Liver (tissue), 9 donors: ENCODE results near the gene KPNA2. TPM values are rescaled to one million over a fixed set of nuclear protein-coding genes. Genes with fewer than 3 reads are reported as not detected.
"Not testable (repeated sequence)": the region's sequence is repeated elsewhere in the genome, so short reads cannot be mapped to it uniquely, and the experiment has no call there.

Experiments
- DNase-seq: peaks from one replicate; pipeline ENCODE4 v3.0.0-alpha.2; 2017; ENCODE audit warnings: low spot score
- H3K27ac ChIP-seq, 2 donors: one replicate each; pipeline ENCODE4 v1.7.0; 2013; ENCODE audit warnings: inconsistent platforms in 2 of 2, low read length in 2 of 2, control low read depth in 1 of 2, low read depth in 1 of 2, mild to moderate bottlenecking in 1 of 2
- H3K27me3 ChIP-seq, 4 donors: one replicate each; pipeline versions ENCODE4 v1.6.1 to v1.7.0; 2013; ENCODE audit warnings: low read length in 3 of 4, inconsistent platforms in 1 of 4, mild to moderate bottlenecking in 1 of 4, moderate library complexity in 1 of 4; ENCODE audit not compliant: control insufficient read depth in 4 of 4, insufficient read depth in 4 of 4
- H3K36me3 ChIP-seq, 4 donors: one replicate each; pipeline versions ENCODE4 v1.6.1 to v1.7.0; 2013; ENCODE audit warnings: low read length in 3 of 4, mild to moderate bottlenecking in 3 of 4, low read depth in 1 of 4, moderate library complexity in 1 of 4; ENCODE audit not compliant: control insufficient read depth in 4 of 4, insufficient read depth in 3 of 4
- H3K4me1 ChIP-seq, 4 donors: one replicate each; pipeline versions ENCODE4 v1.6.1 to v1.7.0; 2013; ENCODE audit warnings: low read length in 3 of 4, mild to moderate bottlenecking in 3 of 4, moderate library complexity in 1 of 4; ENCODE audit not compliant: control insufficient read depth in 4 of 4, insufficient read depth in 4 of 4
- H3K4me3 ChIP-seq, 3 donors: one replicate each; pipeline versions ENCODE4 v1.6.1 to v1.7.0; 2013; ENCODE audit warnings: low read length in 3 of 3, control low read depth in 1 of 3, low read depth in 1 of 3, mild to moderate bottlenecking in 1 of 3
- H3K9ac ChIP-seq, 2 donors: one replicate each; pipeline ENCODE4 v1.7.0; 2013; ENCODE audit warnings: low read length in 2 of 2, mild to moderate bottlenecking in 2 of 2, moderate library complexity in 2 of 2, control low read depth in 1 of 2, low read depth in 1 of 2
- H3K9me3 ChIP-seq, 4 donors: one replicate each; pipeline versions ENCODE4 v1.6.1 to v1.7.0; 2013; ENCODE audit warnings: low read length in 3 of 4; ENCODE audit not compliant: control insufficient read depth in 4 of 4
- ATF3 ChIP-seq: IDR thresholded peaks from 2 replicates; pipeline ENCODE4 v1.6.1; 2016; ENCODE audit warnings: antibody characterized with exemption
- EGR1 ChIP-seq, 2 donors: IDR thresholded peaks; 2 replicates each; pipeline ENCODE4 v1.6.1; 2016 to 2018; ENCODE audit warnings: antibody characterized with exemption in 2 of 2, low read depth in 2 of 2
- FOXA1 ChIP-seq: IDR thresholded peaks from 2 replicates; pipeline ENCODE4 v1.6.1; 2016; ENCODE audit warnings: antibody characterized with exemption
- FOXA2 ChIP-seq: IDR thresholded peaks from 2 replicates; pipeline ENCODE4 v1.6.1; 2016; ENCODE audit warnings: antibody characterized with exemption
- GABPA ChIP-seq, 2 donors: IDR thresholded peaks in 1 of 2; conservative IDR thresholded peaks in 1 of 2; 2 replicates each; pipeline ENCODE4 v1.6.1; 2016; ENCODE audit warnings: antibody characterized with exemption in 2 of 2, mild to moderate bottlenecking in 1 of 2, moderate library complexity in 1 of 2
- HNF4A ChIP-seq, 2 donors: conservative IDR thresholded peaks; 2 replicates each; pipeline ENCODE4 v1.6.1; 2016; ENCODE audit warnings: antibody characterized with exemption in 2 of 2, mild to moderate bottlenecking in 2 of 2
- HNF4G ChIP-seq: IDR thresholded peaks from 2 replicates; pipeline ENCODE4 v1.6.1; 2016; ENCODE audit warnings: antibody characterized with exemption
- MAX ChIP-seq: IDR thresholded peaks from 2 replicates; pipeline ENCODE4 v1.6.1; 2016; ENCODE audit warnings: antibody characterized with exemption
- RAD21 ChIP-seq, 2 donors: IDR thresholded peaks; 2 replicates each; pipeline ENCODE4 v1.6.1; 2016; ENCODE audit warnings: antibody characterized with exemption in 2 of 2, mild to moderate bottlenecking in 2 of 2
- RXRA ChIP-seq, 2 donors: IDR thresholded peaks; 2 replicates each; pipeline ENCODE4 v1.6.1; 2017 to 2018; ENCODE audit warnings: antibody characterized with exemption in 2 of 2, mild to moderate bottlenecking in 1 of 2
- SP1 ChIP-seq: IDR thresholded peaks from 2 replicates; pipeline ENCODE4 v1.6.1; 2018; ENCODE audit warnings: antibody characterized with exemption, mild to moderate bottlenecking
- TAF1 ChIP-seq: conservative IDR thresholded peaks from 2 replicates; pipeline ENCODE4 v1.6.1; 2016; ENCODE audit warnings: antibody characterized with exemption, mild to moderate bottlenecking
- YY1 ChIP-seq: IDR thresholded peaks from 2 replicates; pipeline ENCODE4 v1.6.1; 2016; ENCODE audit warnings: antibody characterized with exemption, mild to moderate bottlenecking
- WGBS: extraction: QIAGEN DNeasy Blood & Tissue Kit; methylation state at CpG from one replicate; pipeline ENCODE4 v1.1.7; 2013; 5-methylcytosine and 5-hydroxymethylcytosine counted together
- polyA plus RNA-seq, 2 donors: library from polyadenylated mRNA; stranded (reverse) in 1 of 2; unstranded in 1 of 2; fragments of 200-250 nt in 1 of 2; fragments of >200 nt in 1 of 2; fragmentation: Nextera tagmentation in 1 of 2; extraction: Ambion mirVana in 1 of 2; gene quantifications; one replicate each; pipeline versions ENCODE4 v1.2.1 to v1.2.3, GENCODE V29; 2013 to 2015
- total RNA-seq, 2 donors: library from RNA; depleted of rRNA; stranded (reverse); fragments of >200 nt; gene quantifications; one replicate each; pipeline ENCODE4 v1.2.3, GENCODE V29; 2014
- TF ChIP-seq, protein P1 (sequence below): fragments of 150-350 bp; IDR thresholded peaks from 2 replicates; pipeline ENCODE4 v1.5.1; 2017; ENCODE audit warnings: improper control_type of control experiment, low read depth, low read length; ENCODE audit not compliant: missing input control
- TF ChIP-seq, protein P2 (sequence below): IDR thresholded peaks from 2 replicates; pipeline ENCODE4 v1.6.1; 2016; ENCODE audit warnings: antibody characterized with exemption, mild to moderate bottlenecking
- TF ChIP-seq, protein P3 (sequence below): IDR thresholded peaks from 2 replicates; pipeline ENCODE4 v1.6.1; 2016; ENCODE audit warnings: antibody characterized with exemption
- donor health status: healthy.
- donor health status: healthy.
- donor health status: healthy.
- donor health status: healthy.
- donor health status: healthy.

The KPNA2 gene
- total and polyA plus RNA-seq, 4 donors, result 10.5 to 61.1 (median 17.8) TPM

GRCh38 chr17:68075953-68076607 is 40.5 kb downstream of the KPNA2 start:
- not testable (repeated sequence) for H3K4me1 ChIP-seq, H3K36me3 ChIP-seq, H3K9me3 ChIP-seq, H3K27ac ChIP-seq, H3K27me3 ChIP-seq, H3K9ac ChIP-seq, DNase-seq, H3K4me3 ChIP-seq
- WGBS, result 91% methylated on average over 1 of the region's 1 CpG

DNA sequence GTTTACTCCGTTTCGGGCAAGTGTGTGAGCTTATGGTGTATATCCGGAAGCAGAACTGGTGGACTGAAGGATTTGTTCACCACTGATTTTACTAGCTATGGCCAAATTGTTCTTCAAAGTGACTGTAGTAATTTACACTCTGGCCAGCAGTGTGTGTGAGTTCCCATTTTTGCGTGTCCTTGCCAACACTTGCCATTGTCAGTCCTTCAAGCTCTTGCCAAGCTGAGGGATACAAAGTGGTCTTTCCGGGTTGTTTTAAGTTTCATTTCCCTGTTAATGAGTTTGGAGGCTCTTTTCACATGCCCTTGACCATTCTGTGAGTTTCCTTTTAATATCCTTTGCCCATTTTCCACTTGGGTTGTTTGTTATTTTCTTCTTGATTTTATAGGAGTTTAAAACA is 42.0 kb downstream of the KPNA2 start:
- 77% methylated on average over 5 of the region's 5 CpGs for WGBS
- not testable (repeated sequence) for DNase-seq, H3K4me1 ChIP-seq, H3K27me3 ChIP-seq, H3K9me3 ChIP-seq, H3K27ac ChIP-seq, H3K36me3 ChIP-seq, H3K9ac ChIP-seq, H3K4me3 ChIP-seq

DNA sequence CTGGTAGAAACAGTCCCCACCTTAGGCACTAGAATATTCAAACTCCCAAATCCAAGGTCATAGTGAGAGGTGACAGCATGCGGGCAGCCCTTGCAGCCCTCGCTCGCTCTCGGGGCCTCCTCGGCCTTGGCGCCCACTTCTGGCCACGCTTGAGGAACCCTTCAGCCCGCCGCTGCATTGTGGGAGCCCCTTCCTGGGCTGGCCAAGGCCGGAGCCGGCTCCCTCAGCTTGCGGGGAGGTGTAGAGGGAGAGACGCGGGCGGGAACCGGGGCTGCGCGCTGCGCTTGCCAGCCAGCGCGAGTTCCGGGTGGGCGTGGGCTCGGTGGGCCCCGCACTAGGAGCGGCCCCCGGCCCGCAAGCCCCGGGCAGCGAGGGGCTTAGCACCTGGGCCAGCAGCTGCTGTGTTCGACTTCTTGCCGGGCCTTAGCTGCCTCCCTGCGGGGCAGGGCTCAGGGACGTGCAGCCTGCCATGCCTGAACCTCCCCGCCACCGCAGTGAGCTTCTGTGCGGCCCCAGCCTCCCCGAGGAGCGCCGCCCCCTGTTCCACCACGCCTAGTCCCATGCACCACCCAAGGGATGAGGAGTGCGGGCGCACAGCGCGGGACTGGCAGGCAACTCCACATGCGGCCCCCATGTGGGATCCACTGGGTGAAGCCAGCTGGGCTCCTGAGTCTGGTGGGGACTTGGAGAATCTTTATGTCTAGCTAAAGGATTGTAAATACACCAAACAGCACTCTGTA is 45.0 kb downstream of the KPNA2 start:
- Histone ChIP-seq H3K9ac (no peak overlapping the region), H3K27me3 (no peaks in the 10 kb centered on the region), H3K36me3 (no peaks in the 10 kb centered on the region), H3K27ac (no peak overlapping the region), H3K4me1 (no peaks in the 10 kb centered on the region), H3K9me3 (no peaks in the 10 kb centered on the region), H3K4me3 (no peak overlapping the region)
- WGBS, result 96% methylated on average over 46 of the region's 46 CpGs
- DNase-seq, result no peak
- TF ChIP-seq ATF3, result no peak
- no peak for TF ChIP-seq RXRA (IDR thresholded peaks at IDR 0.05)
- no peak for TF ChIP-seq EGR1 (IDR thresholded peaks at IDR 0.05; ENCODE audit: low read depth in 2 of 2)
- TF ChIP-seq, protein P1, sequence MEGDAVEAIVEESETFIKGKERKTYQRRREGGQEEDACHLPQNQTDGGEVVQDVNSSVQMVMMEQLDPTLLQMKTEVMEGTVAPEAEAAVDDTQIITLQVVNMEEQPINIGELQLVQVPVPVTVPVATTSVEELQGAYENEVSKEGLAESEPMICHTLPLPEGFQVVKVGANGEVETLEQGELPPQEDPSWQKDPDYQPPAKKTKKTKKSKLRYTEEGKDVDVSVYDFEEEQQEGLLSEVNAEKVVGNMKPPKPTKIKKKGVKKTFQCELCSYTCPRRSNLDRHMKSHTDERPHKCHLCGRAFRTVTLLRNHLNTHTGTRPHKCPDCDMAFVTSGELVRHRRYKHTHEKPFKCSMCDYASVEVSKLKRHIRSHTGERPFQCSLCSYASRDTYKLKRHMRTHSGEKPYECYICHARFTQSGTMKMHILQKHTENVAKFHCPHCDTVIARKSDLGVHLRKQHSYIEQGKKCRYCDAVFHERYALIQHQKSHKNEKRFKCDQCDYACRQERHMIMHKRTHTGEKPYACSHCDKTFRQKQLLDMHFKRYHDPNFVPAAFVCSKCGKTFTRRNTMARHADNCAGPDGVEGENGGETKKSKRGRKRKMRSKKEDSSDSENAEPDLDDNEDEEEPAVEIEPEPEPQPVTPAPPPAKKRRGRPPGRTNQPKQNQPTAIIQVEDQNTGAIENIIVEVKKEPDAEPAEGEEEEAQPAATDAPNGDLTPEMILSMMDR, result no peak
- TF ChIP-seq HNF4G, result no peak
- TF ChIP-seq FOXA1, result no peak
- TF ChIP-seq GABPA (IDR thresholded peaks at IDR 0.05 in 1 of 2, conservative IDR thresholded peaks at IDR 0.05 in 1 of 2), result no peak
- no peak for TF ChIP-seq YY1
- no peak for TF ChIP-seq SP1
- TF ChIP-seq, protein P2, sequence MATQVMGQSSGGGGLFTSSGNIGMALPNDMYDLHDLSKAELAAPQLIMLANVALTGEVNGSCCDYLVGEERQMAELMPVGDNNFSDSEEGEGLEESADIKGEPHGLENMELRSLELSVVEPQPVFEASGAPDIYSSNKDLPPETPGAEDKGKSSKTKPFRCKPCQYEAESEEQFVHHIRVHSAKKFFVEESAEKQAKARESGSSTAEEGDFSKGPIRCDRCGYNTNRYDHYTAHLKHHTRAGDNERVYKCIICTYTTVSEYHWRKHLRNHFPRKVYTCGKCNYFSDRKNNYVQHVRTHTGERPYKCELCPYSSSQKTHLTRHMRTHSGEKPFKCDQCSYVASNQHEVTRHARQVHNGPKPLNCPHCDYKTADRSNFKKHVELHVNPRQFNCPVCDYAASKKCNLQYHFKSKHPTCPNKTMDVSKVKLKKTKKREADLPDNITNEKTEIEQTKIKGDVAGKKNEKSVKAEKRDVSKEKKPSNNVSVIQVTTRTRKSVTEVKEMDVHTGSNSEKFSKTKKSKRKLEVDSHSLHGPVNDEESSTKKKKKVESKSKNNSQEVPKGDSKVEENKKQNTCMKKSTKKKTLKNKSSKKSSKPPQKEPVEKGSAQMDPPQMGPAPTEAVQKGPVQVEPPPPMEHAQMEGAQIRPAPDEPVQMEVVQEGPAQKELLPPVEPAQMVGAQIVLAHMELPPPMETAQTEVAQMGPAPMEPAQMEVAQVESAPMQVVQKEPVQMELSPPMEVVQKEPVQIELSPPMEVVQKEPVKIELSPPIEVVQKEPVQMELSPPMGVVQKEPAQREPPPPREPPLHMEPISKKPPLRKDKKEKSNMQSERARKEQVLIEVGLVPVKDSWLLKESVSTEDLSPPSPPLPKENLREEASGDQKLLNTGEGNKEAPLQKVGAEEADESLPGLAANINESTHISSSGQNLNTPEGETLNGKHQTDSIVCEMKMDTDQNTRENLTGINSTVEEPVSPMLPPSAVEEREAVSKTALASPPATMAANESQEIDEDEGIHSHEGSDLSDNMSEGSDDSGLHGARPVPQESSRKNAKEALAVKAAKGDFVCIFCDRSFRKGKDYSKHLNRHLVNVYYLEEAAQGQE, result no peak
- no peak for TF ChIP-seq MAX
- TF ChIP-seq FOXA2, result no peak
- TF ChIP-seq, protein P3, sequence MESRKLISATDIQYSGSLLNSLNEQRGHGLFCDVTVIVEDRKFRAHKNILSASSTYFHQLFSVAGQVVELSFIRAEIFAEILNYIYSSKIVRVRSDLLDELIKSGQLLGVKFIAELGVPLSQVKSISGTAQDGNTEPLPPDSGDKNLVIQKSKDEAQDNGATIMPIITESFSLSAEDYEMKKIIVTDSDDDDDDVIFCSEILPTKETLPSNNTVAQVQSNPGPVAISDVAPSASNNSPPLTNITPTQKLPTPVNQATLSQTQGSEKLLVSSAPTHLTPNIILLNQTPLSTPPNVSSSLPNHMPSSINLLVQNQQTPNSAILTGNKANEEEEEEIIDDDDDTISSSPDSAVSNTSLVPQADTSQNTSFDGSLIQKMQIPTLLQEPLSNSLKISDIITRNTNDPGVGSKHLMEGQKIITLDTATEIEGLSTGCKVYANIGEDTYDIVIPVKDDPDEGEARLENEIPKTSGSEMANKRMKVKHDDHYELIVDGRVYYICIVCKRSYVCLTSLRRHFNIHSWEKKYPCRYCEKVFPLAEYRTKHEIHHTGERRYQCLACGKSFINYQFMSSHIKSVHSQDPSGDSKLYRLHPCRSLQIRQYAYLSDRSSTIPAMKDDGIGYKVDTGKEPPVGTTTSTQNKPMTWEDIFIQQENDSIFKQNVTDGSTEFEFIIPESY, result no peak
- TF ChIP-seq HNF4A (conservative IDR thresholded peaks at IDR 0.05), result no peak
- no peak for TF ChIP-seq TAF1
- TF ChIP-seq RAD21 (IDR thresholded peaks at IDR 0.05), result no peak
